Measurements from ENCODE around the gene TSHZ1.

DNA sequence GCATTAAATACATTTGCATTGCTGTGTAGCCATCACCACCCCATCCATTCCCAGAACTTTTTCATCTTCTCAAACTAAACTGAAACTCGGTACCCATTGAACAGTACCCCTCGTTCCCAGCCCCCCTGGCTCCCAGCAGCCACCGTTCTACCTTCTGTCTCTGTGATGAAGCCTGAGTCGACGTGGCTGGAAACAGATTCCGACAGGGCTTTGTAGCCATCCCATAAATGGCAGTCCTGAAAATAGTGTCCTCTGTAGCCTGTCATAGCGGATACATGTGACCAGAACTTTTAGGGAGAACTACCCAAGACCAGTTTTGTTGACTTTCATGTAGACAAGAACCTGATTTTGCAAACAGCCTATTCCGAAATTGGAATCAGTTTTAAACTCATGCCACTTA is 59.1 kb downstream of the TSHZ1 start:
- TF ChIP-seq NFRKB (IDR thresholded peaks at IDR 0.05) (no peak), HDGF (IDR thresholded peaks at IDR 0.05; ENCODE audit: borderline replicate concordance) (no peak), LEF1 (IDR thresholded peaks at IDR 0.05; ENCODE audit: borderline replicate concordance) (no peak), ZNF384 (IDR thresholded peaks at IDR 0.05) (no peak), BHLHE40 (IDR thresholded peaks at IDR 0.05; ENCODE audit: borderline replicate concordance) (no peak)

Data from HEK293T (cell line).